IMR-90 (cell line): ENCODE data around the gene LMX1A. TPM values are rescaled to one million over a fixed set of nuclear protein-coding genes. Genes with fewer than 3 reads are reported as not detected.

Source experiments
- ATAC-seq: fragments of 200-7000 bp; cut with Tn5 transposase; 2 replicates; pipeline ENCODE4 v1.9.1; 2020; ENCODE audit warnings: low read depth, mild to moderate bottlenecking, moderate library complexity
- BruUV-seq: library from RNA; stranded (reverse); fragments of 400-500 nt; replicated peaks from 2 replicates; lab custom pipeline; 2021; lab: Mats Ljungman, UMichigan
- CTCF ChIA-PET: fragments of 300-600 bp; formaldehyde crosslinking; extraction: SDS; loops from one replicate; lab custom pipeline; 2021; ENCODE audit warnings: antibody characterized with exemption; lab: Yijun Ruan, JAX
- POLR2A ChIA-PET: fragments of 300-600 bp; sonication (Branson Sonifier 250); formaldehyde crosslinking; loops from one replicate; lab custom pipeline; 2022; ENCODE audit warnings: antibody characterized with exemption; ENCODE audit not compliant: unreplicated experiment; lab: Charles Lee
- DNase-seq: peaks from one replicate; pipeline ENCODE4 v3.0.0; 2013
- H2AFZ ChIP-seq: replicated peaks from 2 replicates; pipeline ENCODE3; 2013; ENCODE audit warnings: low read length, mild to moderate bottlenecking; ENCODE audit not compliant: poor library complexity
- H2AK5ac ChIP-seq: 2 replicates; pipeline ENCODE4 v1.6.1; 2013; ENCODE audit warnings: low read depth, low read length, inconsistent platforms
- H2AK9ac ChIP-seq: replicated peaks from 2 replicates; pipeline ENCODE3; 2013; ENCODE audit warnings: mild to moderate bottlenecking, low read depth, low read length, moderate library complexity; ENCODE audit not compliant: poor library complexity
- H2BK120ac ChIP-seq: 2 replicates; pipeline ENCODE4 v1.6.1; 2013; ENCODE audit warnings: low read depth, low read length, inconsistent platforms
- H2BK15ac ChIP-seq: 3 replicates; pipeline ENCODE4 v1.6.1; 2013; ENCODE audit warnings: low read depth, low read length, inconsistent platforms
- H2BK20ac ChIP-seq: 2 replicates; pipeline ENCODE4 v1.6.1; 2013; ENCODE audit warnings: low read depth, mild to moderate bottlenecking, inconsistent platforms, low read length, moderate library complexity
- H2BK5ac ChIP-seq: 2 replicates; pipeline ENCODE4 v1.6.1; 2013; ENCODE audit warnings: mild to moderate bottlenecking, low read depth, low read length, inconsistent platforms; ENCODE audit not compliant: poor library complexity, severe bottlenecking
- H3K14ac ChIP-seq: replicated peaks from 2 replicates; pipeline ENCODE4 v1.6.1; 2013; ENCODE audit warnings: low read depth, low read length, inconsistent platforms
- H3K18ac ChIP-seq: 2 replicates; pipeline ENCODE4 v1.6.1; 2013; ENCODE audit warnings: low read depth, low read length, control low read depth
- H3K23ac ChIP-seq: 2 replicates; pipeline ENCODE4 v1.6.1; 2013; ENCODE audit warnings: low read depth, low read length, inconsistent platforms
- H3K27ac ChIP-seq: 2 replicates; pipeline ENCODE4 v1.5.1; 2013; ENCODE audit warnings: mild to moderate bottlenecking, control low read depth, low read length; ENCODE audit not compliant: insufficient read depth
- H3K27me3 ChIP-seq: 2 replicates; pipeline ENCODE4 v1.6.1; 2013; ENCODE audit warnings: low read length; ENCODE audit not compliant: control insufficient read depth, insufficient read depth
- H3K36me3 ChIP-seq: 2 replicates; pipeline ENCODE4 v1.6.1; 2013; ENCODE audit warnings: low read length, mixed read lengths; ENCODE audit not compliant: control insufficient read depth, insufficient read depth
- H3K4ac ChIP-seq: 2 replicates; pipeline ENCODE4 v1.6.1; 2013; ENCODE audit warnings: low read depth, low read length, inconsistent platforms
- H3K4me1 ChIP-seq: 2 replicates; pipeline ENCODE4 v1.6.1; 2013; ENCODE audit warnings: low read length, mixed read lengths; ENCODE audit not compliant: control insufficient read depth, insufficient read depth
- H3K4me2 ChIP-seq: 2 replicates; pipeline ENCODE4 v1.6.1; 2013; ENCODE audit warnings: low read depth, mild to moderate bottlenecking, control low read depth, low read length, moderate library complexity
- H3K4me3 ChIP-seq: 2 replicates; pipeline ENCODE4 v1.5.1; 2013; ENCODE audit warnings: low read depth, mild to moderate bottlenecking, control low read depth, low read length, moderate library complexity; ENCODE audit not compliant: insufficient read depth
- H3K56ac ChIP-seq: 2 replicates; pipeline ENCODE4 v1.6.1; 2013; ENCODE audit warnings: low read length, inconsistent platforms; ENCODE audit not compliant: insufficient read depth; ENCODE audit errors: extremely low read depth
- H3K79me1 ChIP-seq, 2 experiments: 2 replicates each; pipeline ENCODE4 v1.6.1; 2013; ENCODE audit warnings: low read length in 2 of 2, inconsistent platforms in 1 of 2, low read depth in 1 of 2
- H3K9ac ChIP-seq: 2 replicates; pipeline ENCODE4 v1.6.1; 2013; ENCODE audit warnings: low read depth, low read length, control low read depth
- H3K9me1 ChIP-seq: 2 replicates; pipeline ENCODE4 v1.6.1; 2013; ENCODE audit warnings: low read length, inconsistent platforms; ENCODE audit not compliant: insufficient read depth
- H3K9me3 ChIP-seq: 2 replicates; pipeline ENCODE4 v1.6.1; 2013; ENCODE audit warnings: low read length; ENCODE audit not compliant: control insufficient read depth, insufficient read depth
- H4K20me1 ChIP-seq: 2 replicates; pipeline ENCODE4 v1.6.1; 2013; ENCODE audit warnings: low read length, inconsistent platforms; ENCODE audit not compliant: insufficient read depth
- H4K5ac ChIP-seq: 2 replicates; pipeline ENCODE4 v1.6.1; 2013; ENCODE audit warnings: mild to moderate bottlenecking, low read depth, low read length, control low read depth
- H4K8ac ChIP-seq, 2 experiments: 2 replicates each; pipeline ENCODE4 v1.6.1; 2013; ENCODE audit warnings: low read depth in 2 of 2, low read length in 2 of 2, control low read depth in 1 of 2, inconsistent platforms in 1 of 2
- H4K91ac ChIP-seq: 2 replicates; pipeline ENCODE4 v1.6.1; 2013; ENCODE audit warnings: low read depth, low read length, inconsistent platforms; ENCODE audit not compliant: insufficient read depth
- BHLHE40 ChIP-seq: fragments of 150-350 bp; IDR thresholded peaks from 2 replicates; pipeline ENCODE4 v1.6.1; 2016; ENCODE audit warnings: mild to moderate bottlenecking, low read depth, low read length
- CEBPB ChIP-seq: IDR thresholded peaks from 2 replicates; pipeline ENCODE4 v1.6.1; 2012; ENCODE audit warnings: low read depth, low read length, improper control_type of control experiment
- CHD1 ChIP-seq: IDR thresholded peaks from 2 replicates; pipeline ENCODE4 v1.6.1; 2012; ENCODE audit warnings: low read depth, low read length, improper control_type of control experiment
- CTCF ChIP-seq: conservative IDR thresholded peaks from 2 replicates; pipeline ENCODE4 v1.5.1; 2012; ENCODE audit warnings: mild to moderate bottlenecking, low read depth, low read length, improper control_type of control experiment
- ELK1 ChIP-seq: fragments of 150-350 bp; IDR thresholded peaks from 2 replicates; pipeline ENCODE4 v1.6.1; 2016; ENCODE audit warnings: low read depth, mild to moderate bottlenecking, low read length, moderate library complexity, borderline replicate concordance
- FOS ChIP-seq: fragments of 150-350 bp; IDR thresholded peaks from 2 replicates; pipeline ENCODE4 v1.6.1; 2016; ENCODE audit warnings: low read depth, low read length
- MAFK ChIP-seq: IDR thresholded peaks from 2 replicates; pipeline ENCODE4 v1.6.1; 2012; ENCODE audit warnings: low read depth, low read length, improper control_type of control experiment
- MAZ ChIP-seq: IDR thresholded peaks from 2 replicates; pipeline ENCODE4 v1.6.1; 2012; ENCODE audit warnings: low read depth, mild to moderate bottlenecking, low read length, improper control_type of control experiment, moderate library complexity, borderline replicate concordance
- MXI1 ChIP-seq: IDR thresholded peaks from 2 replicates; pipeline ENCODE4 v1.6.1; 2012; ENCODE audit warnings: low read depth, mild to moderate bottlenecking, low read length, moderate library complexity, borderline replicate concordance
- NFE2L2 ChIP-seq: fragments of 150-350 bp; IDR thresholded peaks from 2 replicates; pipeline ENCODE4 v1.6.1; 2016; ENCODE audit warnings: low read depth, mild to moderate bottlenecking, low read length
- POLR2A ChIP-seq: IDR thresholded peaks from 2 replicates; pipeline ENCODE4 v1.6.1; 2012; ENCODE audit warnings: mild to moderate bottlenecking, low read depth, low read length
- RAD21 ChIP-seq: IDR thresholded peaks from 2 replicates; pipeline ENCODE4 v1.6.1; 2012; ENCODE audit warnings: low read length, improper control_type of control experiment
- RCOR1 ChIP-seq: IDR thresholded peaks from 2 replicates; pipeline ENCODE4 v1.6.1; 2012; ENCODE audit warnings: mild to moderate bottlenecking, low read length, improper control_type of control experiment; ENCODE audit not compliant: insufficient replicate concordance
- RFX5 ChIP-seq: IDR thresholded peaks from 2 replicates; pipeline ENCODE4 v1.8.0; 2012; ENCODE audit warnings: low read depth, mild to moderate bottlenecking, low read length, moderate library complexity
- SMC3 ChIP-seq: fragments of 150-350 bp; IDR thresholded peaks from 2 replicates; pipeline ENCODE4 v1.6.1; 2016; ENCODE audit warnings: low read depth, mild to moderate bottlenecking, antibody characterized with exemption, low read length, moderate library complexity
- USF2 ChIP-seq: fragments of 150-350 bp; IDR thresholded peaks from 2 replicates; pipeline ENCODE4 v1.6.1; 2017; ENCODE audit warnings: mild to moderate bottlenecking, antibody characterized with exemption, low read length, low read depth
- WGBS, 2 experiments: methylation state at CpG; one replicate each; pipeline versions ENCODE4 v1.1.5 to v1.1.7; 2013; ENCODE audit warnings: missing lambda C conversion rate in 2 of 2; ENCODE audit not compliant: insufficient read length in 1 of 2; ENCODE audit errors: extremely low coverage in 2 of 2; 5-methylcytosine and 5-hydroxymethylcytosine counted together
- dilution Hi-C: fragments of 300-500 bp; cut with HindIII; formaldehyde crosslinking; loops from one replicate; pipeline ENCODE4 v1.14.3; 2018; ENCODE audit warnings: low sequenced_read_pairs; ENCODE audit not compliant: unreplicated experiment
- in situ Hi-C: fragments of 300-500 bp; cut with MboI; formaldehyde crosslinking; loops from 3 replicates; pipeline ENCODE4 v1.14.3; 2019; ENCODE audit warnings: low sequenced_read_pairs, inconsistent platforms, mixed read lengths
- intact Hi-C: fragments of 100-400 bp; cut with micrococcal nuclease; formaldehyde crosslinking; loops from 2 replicates; pipeline ENCODE4 v1.10.0; 2022
- polyA plus RNA-seq, 3 experiments: library from polyadenylated mRNA; depleted of rRNA; stranded (reverse); fragments of >200 nt; gene quantifications; 2 replicates each; pipeline ENCODE4 v1.2.3, GENCODE V29; 2012; ENCODE audit warnings: low replicate concordance in 1 of 3
- total RNA-seq: library from RNA; depleted of rRNA; stranded (reverse); fragments of >200 nt; gene quantifications from 2 replicates; pipeline ENCODE4 v1.2.3, GENCODE V29; 2012

LMX1A gene
- total and polyA plus RNA-seq, 2 of the 4 experiments (the other 2 are of a cell fraction) = not detected

GRCh38 chr1:165239873-165240272, 116.6 kb downstream of the LMX1A start:
- ChIA-PET POLR2A (no interaction called here), CTCF (interaction anchor here (0.6 to 0.7 kb wide), 2 partner anchors 57 to 392 kb away, joined by 3 to 4 read pairs; no protein-coding TSS in a partner anchor)
- H2BK20ac ChIP-seq = no peak overlapping the region
- no peak overlapping the region for H2AK9ac ChIP-seq
- no peak overlapping the region for H3K18ac ChIP-seq
- no peaks in the 10 kb centered on the region for H3K9me1 ChIP-seq
- H4K91ac ChIP-seq = no peak overlapping the region
- no peak overlapping the region for H3K9ac ChIP-seq
- no peak overlapping the region for H3K4me3 ChIP-seq
- no peak overlapping the region for H3K27ac ChIP-seq
- no peak overlapping the region for H4K5ac ChIP-seq
- no peak overlapping the region for H3K23ac ChIP-seq
- no peak overlapping the region for H2BK15ac ChIP-seq
- peaks cover 16% of the 10 kb centered on the region for H3K27me3 ChIP-seq
- dilution Hi-C loops (no loop called here), intact Hi-C loops (no loop called here), in situ Hi-C loops (no loop called here)
- no peak overlapping the region for H4K8ac ChIP-seq
- H3K14ac ChIP-seq = no peak overlapping the region
- H3K79me1 ChIP-seq = no peaks in the 10 kb centered on the region
- no peaks in the 10 kb centered on the region for H3K9me3 ChIP-seq
- no peak overlapping the region for H2AK5ac ChIP-seq
- no peak overlapping the region for H2AFZ ChIP-seq
- no peak overlapping the region for H3K4me2 ChIP-seq
- ATAC-seq = no peak
- H3K56ac ChIP-seq = no peak overlapping the region
- TF ChIP-seq CHD1 (no peak), BHLHE40 (no peak), RCOR1 (no peak), ELK1 (no peak), RAD21 (no peak), FOS (no peak), CTCF (no peak), CEBPB (no peak), SMC3 (no peak), RFX5 (no peak), POLR2A (no peak), MXI1 (no peak), MAFK (no peak), USF2 (no peak), NFE2L2 (no peak), MAZ (no peak)
- BruUV-seq = no TSS peak
- H4K20me1 ChIP-seq = no peaks in the 10 kb centered on the region
- no peak for DNase-seq
- no peak overlapping the region for H2BK120ac ChIP-seq
- no peaks in the 10 kb centered on the region for H3K36me3 ChIP-seq
- no peaks in the 10 kb centered on the region for H3K4me1 ChIP-seq
- no peak overlapping the region for H2BK5ac ChIP-seq
- no peak overlapping the region for H3K4ac ChIP-seq
- no CpG with 5 or more reads among the region's 2 CpGs for WGBS, 2 experiments
